ENCODE results near the gene FDXR.

The FDXR gene

DNA sequence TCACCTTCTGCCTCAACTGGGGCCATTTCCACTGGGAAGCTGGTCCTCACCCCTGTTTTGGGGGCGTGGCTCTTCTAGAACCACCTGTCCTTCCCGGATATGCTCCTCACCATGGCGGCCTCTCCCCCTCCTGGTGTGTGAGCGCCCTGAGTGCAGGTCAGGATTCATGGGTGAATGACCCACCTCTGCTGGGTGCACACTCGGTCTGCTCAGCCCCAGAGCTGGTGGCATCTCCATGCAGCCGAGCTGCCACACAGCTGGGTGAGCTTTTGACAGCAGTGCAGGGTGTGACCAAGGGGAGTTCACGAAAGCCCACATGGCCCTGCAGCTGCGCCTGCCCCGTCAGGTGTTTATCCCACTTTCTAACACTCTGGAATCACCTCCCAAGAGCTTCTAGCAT is 40.4 kb downstream of the FDXR start:
- no peak for DNase-seq

DNA sequence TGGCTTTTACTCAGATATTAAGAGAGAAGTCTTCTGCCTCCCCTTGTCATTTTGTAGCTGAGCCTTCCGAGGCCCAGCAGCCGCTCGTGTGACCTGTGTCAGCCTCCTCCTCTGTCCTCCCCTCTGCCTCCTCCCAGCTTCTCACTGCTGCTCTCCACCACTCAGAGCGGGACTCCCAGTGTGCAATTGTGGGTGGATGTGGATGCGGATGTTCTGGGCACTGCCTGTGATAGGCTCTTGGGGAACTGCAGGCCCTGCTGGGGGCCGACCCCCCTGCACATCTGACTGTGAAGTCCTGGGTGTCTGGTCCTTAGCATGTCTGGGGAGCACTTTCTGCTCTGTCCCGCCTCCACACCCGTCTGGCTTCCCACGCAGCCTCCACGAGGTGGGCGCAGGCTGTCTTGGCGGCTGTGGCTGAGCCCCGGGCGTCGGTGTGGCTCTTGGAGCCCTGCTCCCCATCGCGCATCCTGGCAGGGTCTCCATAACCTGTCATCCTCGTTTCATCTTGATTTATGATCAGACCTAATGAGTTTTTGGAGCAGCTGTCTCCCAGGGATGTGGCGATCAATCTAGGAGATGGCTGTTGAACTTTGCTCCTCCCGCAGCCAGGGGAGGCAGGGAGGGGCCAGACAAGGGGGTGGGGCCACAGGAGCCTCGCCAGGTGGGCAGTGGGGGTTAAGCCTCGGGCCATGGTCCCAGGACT is 41.2 kb downstream of the FDXR start:
- DNase-seq, result no peak

DNA sequence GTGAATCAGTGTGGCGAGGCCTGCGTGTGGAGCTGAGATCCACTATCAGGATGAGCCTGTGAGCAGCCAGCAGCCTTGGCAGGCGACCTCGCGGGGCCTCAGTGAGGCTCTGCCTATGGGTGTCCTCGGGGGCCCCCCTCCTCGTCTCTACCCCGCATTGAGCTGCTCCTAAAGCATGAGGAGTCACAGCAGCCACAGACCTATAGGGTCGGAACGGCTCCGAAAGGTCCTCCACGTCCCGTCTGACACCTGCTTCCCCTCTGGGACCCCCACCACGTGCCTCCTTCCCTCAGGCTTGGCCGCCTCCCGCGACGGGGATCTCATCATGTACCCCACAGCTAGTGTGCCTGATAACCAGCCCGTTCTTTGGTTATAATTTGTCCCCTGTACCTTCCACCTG is 41.9 kb downstream of the FDXR start:
- DNase-seq, result no peak

DNA sequence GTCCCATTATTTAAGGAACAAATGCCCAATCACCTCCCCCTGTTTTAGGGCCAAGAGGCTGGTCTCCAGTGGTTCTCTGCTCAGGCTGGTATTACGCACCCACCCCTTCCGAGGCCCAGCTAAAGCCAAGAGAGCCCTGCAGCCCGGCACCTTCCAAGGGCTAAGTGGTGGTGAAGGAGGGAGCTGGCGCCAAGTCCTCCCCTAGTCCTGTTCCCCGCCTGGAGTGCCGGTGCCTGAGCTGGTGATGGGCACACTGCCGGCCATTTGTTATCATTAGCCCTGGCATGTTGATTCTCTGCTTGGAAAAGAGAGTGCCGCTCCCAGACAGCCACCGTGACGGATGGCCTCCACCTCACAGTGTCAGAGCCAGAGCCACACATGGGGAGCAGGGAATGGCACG is 45.0 kb downstream of the FDXR start:
- DNase-seq, result no peak

DNA sequence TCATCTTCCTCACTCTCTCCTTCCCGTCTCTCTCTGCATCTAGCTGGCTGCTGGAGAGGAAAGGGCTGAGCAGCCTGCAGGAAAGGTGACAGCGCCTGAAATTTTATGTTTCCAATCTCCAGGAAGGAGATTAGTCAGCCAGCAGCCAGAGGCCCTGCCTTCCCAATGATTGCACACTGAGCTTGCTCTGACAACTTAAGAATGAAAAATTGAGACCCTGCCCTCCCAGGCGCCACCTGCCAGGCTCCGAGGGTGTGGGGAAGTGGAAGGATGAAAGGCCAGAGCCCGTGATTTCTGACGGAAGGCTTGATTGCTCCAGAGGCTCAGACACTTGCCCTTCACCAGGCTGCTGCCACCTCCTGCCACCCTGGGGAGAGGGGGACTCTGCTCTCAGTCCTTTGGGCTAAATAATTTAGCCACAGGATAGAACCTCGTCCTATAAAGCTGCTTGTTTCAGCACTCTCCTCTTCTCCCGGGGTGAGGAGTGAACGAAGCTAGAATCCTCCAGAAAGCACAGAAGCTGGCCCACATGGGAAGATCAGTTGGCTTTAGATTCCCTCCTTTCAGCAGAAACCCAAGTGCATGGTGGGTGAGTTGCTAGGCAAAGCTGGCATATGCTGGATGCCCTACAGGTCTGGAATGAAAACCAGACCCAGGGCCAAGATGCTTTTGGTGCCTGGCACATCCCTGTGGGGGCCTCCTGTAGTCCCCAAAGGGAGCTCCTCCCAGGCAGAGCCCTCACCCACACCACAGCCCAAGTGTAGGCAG is 46.7 kb downstream of the FDXR start:
- DNase-seq, result no peak

DNA sequence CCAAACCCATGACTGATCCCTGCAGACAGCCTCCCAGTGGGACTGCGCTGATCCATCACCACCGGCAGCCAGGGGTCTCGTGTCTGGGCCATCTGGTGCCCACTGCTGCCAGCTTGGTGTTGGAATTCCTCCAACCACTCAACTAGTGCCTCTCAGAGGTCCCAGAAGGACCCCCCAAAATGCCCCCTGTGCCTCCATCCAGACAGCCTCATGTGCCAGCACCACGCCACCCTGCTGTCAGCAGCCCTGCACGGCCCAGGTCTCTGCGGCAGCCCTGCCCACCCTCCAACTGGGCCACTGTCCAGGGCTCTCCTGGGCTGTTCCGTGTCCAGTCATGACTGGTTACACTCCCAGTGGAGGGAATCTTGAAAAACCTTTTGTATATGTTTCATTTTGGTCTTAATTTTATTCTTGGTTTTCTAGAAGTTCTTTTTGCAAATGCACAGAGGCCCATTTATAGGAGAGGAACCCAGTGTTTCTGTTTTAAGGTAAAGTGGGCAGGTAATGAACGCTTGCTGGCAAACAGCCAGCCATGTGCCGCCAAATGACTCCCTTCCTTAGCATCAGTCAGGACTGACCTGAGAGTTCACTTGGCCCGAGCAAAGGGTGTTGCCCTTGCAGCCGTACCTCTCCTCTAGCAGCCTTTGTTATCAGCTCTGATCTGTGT is 47.7 kb downstream of the FDXR start:
- no peak for DNase-seq

DNA sequence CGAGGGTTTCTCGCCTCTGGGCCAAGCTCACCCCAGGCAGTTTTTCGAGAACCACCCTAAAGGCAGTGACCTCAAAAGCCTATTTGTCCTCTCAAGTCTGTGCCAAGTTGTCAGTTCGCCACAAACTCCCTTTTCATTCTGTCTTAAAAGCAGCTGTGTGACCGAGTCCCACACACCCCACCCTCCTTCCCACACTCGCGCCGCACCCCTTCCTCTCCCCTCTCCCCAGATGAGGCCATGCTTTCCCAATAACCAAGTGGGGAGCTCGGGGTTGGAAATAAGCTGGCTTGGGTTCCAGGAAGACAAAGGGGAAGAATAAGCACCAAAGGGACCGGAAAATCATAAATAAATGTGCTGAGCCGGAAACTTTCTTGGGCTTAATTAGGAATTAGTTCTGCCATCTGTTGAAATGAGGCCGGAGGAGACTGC is 49.8 kb downstream of the FDXR start:
- DNase-seq, result no peak

DNA sequence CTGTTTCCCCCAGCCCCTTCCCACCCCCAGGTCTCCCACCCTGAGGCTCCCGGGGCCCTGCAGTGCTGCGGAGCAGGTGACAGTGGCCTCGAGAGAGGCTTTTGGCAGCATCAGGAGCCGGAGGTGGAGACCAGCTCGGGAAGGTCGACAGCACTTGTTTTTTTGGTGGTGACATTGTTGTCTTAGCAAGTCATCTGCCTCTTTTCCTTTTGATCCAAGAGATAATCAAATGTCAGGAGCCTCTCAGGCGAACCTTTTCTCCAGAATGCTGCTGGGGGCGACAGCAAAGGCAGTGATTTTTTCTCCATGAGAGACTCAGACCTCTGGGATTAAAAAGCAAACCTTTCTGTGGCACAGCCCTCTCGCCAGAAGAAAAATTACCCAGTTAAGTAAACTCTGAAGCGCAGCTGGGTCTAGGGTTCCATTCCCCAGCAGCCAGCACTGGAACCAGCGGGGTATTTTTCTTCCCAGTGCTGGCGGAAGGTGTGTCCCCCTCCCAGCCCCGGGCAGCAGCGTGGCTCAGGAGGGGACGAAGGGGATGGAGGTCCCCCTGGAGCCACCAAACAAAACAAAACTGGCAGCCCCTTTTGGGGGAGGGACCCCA is 50.4 kb downstream of the FDXR start:
- DNase-seq, result no peak

DNA sequence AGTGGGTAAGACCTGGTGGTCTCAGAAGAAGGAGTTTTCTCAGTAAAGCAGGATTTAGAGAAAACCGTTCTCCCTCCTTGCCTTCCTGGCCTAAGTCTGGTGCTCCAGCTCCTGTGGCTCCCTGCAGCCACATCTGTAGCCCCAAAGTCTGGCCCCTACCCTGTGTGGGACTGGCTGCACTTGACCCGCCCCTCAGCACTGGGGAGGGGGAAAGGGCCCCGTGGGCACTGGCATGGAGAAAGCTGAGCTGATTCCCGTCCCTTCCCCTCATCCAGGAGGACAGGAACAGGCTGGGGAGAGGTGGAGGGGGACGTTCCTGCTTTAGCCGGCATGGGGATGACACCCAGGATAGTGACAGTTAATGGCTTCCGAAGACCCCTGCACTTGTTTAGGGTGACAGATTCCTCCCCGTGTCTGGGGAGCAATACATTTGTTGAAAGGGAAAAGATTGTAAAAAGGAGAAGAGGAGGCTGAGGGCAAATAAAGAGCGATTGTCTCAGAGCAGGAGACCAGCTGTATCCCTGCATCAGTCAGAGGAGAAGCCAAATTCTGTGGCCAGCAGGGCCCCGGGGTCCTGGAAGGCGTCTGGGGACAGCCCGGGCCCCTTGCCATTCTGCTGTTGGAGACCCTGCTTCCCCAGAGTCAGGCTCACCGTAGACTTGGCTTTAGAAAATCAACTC is 51.0 kb downstream of the FDXR start:
- DNase-seq, result no peak

DNA sequence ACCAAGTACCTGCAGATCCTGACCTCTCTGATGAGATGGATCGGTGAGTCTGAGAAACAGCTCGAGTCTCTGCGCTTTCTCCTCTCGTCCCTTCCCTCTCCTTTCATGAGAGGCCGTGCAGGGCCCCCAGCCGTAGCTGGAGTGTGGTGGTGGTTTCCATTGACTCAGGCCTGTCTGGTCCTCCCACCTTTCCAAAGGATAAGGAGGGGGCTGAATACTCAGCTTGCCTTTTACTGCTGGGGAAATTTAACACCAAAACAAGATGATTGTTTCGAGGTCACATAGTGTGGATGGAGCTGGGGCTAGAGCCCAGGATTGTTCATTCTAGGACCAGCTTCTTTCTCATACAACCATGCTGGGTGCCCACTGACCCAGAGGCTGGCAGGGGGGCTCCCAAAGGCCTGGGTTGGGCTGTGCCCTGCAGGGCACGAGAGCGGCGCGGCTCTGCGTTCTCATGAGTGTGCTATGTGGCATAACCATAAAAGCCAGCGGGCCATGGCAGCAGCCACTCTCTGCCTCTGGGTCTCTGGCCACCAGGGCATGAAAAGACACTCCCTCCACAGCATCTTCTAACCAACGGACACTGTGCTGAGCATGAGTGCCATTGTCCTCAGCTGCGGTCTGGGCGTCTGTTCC is 52.9 kb downstream of the FDXR start:
- DNase-seq, result no peak

DNA sequence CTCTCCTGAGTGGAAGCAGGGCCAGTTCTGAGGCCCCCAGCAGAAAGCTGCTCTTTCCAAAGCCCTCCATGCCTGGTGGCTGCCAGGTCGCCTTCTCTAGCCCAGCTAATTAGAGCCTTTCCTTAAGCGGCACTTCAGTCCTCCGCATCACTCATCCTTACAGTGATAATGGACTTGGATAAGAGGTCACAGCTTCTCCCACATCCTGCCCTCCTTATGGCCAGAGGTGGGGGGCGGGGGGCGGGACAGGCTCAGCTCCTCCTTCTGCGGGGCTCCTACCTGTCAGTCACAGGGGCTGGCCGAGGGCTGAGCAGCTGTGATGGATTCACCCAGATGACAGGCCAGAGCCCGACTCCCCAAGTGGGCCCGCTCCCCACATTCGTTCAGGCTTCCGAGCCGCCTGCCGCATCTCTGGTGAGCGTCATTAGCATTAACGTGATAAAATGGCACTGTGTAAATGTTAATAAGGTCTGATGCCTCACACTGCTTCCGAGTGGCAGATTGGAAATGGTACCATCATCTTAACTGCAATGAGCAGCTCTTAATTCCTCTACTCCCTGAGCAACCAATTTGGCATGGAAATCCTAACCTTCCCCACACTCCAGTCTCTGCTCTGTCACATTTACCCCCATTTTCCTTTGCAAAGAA is 54.4 kb downstream of the FDXR start:
- DNase-seq, result no peak

DNA sequence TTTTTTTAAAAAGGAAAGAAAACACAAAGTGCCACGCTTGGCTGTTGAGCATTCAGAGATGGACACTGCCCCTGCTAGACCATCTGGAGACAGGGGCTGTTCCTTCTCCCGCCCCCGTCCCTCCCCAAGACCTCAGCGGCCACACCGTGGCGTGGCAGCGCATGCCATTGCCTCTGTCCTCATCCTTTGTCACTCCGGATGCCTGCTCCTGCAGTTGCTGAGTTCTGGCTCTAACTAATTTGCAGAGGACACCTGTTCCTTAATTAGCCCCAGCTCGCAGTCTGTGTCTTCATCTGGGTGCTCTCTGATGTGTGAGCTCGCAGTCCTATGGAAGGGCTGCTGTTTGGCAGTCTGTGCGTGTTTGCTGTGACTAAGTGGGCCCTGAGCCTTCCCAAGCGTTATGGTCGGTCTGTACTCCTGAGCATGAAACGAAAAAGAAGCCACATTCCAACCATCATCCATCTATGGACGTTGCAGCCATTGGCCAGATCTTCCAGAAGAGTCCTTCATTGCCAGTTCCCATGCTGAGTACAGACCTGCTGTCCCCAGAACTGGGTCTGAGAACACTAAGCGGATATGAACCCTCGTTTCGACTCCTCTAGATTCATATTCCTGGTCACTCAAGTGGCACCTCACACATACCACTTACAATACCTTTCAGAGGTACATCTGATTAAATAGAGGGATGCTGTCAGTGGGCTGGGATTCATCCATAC is 55.7 kb downstream of the FDXR start:
- no peak for DNase-seq

DNA sequence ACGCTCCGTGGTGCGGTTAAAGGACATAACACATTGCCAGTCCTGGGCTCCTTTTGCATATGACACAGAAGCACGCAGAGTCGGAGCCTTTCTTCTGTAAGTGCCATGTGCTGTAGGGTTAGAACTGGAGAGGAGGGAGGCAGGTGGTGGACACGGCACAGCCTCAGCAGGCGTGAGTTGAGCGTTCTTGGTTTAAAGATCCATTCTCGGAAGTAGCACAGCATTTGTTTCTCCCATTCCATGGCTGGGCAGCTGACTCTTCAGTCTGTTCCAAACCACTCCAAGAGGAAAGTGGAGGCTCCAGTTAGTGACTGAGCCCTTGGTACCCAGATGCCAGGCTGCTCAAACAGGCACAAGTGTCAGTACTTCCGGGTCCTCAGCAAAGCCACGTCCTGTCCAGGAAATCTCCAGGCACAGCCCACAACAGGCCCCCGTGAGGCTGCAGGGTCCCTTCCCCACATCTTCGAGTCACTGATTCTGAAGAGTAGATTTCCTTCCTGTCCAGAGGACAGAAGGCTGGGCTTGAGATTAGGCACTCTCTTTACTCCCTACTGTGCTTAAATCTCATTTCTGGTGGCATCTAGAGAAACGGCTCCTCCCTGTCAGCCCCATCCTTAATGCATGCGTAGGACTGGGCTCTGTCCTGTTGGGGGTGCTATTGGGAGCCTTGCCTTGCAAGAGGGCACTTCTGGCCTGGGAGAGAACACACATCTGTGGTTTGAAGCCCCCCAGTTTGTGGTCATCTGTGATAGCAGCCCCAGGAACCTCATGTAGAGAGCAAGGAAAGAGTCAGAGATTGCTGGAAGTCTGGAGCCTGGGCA is 57.0 kb downstream of the FDXR start:
- DNase-seq, result no peak

DNA sequence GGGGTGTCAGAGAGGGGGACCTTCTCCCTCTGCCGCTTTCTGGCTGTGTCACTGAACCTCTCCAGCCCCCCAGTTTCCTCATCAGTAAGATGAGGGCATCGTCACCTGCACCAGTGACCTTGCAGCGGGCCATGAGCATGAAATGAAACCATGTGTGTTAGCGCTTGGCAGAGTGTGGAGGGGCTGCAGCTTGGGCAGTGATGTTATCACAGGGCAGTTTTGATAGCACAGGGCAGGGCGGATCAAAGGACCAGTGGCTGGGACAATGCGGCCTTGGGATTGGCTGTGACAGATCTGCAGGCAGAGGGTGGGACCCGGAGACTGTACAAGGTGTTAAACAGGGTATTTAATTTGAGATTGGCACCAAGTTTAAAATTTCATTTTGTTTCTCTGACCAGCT is 57.7 kb downstream of the FDXR start:
- no peak for DNase-seq

DNA sequence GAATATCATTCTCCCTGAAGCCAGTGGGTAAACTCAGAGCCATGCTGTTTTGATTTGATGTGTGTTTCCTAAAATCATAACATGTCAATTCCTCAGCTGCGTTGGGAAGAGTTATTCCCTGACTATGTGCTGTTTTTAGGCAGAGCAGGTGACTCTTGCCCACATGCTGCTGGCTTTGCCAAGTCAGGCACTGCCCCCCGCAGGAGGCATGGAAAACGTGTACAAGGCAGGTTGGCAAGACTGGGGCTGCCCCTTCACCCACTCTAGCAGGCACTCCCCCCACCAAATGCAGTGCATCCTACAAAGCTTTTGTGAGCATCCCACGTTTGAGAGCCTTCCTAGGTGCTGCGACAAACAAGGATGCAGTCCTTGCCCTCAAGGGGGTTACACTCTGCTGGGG is 58.3 kb downstream of the FDXR start:
- no peak for DNase-seq

Measured in NCI-H2081 treated with DMSO at 0.1 percent for 48 hours (cell line).